Stimulated activated naive CD8-positive, alpha-beta T cell treated with anti-CD3 and anti-CD28 coated beads, Interleukin-15, Interleukin-2, amounts not matched to agents 100 ng/mL and 50 ng/mL, for 24 hours (primary cell): ENCODE results near the gene CAMTA1.

Experiments used
- H3K27ac Mint-ChIP-seq: one replicate; pipeline ENCODE4 v1.8.0; 2021; ENCODE audit warnings: mild to moderate bottlenecking, mixed read lengths
- H3K27me3 Mint-ChIP-seq: one replicate; pipeline ENCODE4 v1.8.0; 2021; ENCODE audit warnings: mixed read lengths
- H3K36me3 Mint-ChIP-seq: one replicate; pipeline ENCODE4 v1.8.0; 2021; ENCODE audit warnings: low read depth, mixed read lengths
- H3K4me1 Mint-ChIP-seq: one replicate; pipeline ENCODE4 v1.8.0; 2021; ENCODE audit warnings: low read depth, mixed read lengths
- H3K4me3 Mint-ChIP-seq: one replicate; pipeline ENCODE4 v1.8.0; 2021; ENCODE audit warnings: mild to moderate bottlenecking, mixed read lengths
- H3K9me3 Mint-ChIP-seq: one replicate; pipeline ENCODE4 v1.8.0; 2021; ENCODE audit warnings: mixed read lengths

Gene CAMTA1

DNA sequence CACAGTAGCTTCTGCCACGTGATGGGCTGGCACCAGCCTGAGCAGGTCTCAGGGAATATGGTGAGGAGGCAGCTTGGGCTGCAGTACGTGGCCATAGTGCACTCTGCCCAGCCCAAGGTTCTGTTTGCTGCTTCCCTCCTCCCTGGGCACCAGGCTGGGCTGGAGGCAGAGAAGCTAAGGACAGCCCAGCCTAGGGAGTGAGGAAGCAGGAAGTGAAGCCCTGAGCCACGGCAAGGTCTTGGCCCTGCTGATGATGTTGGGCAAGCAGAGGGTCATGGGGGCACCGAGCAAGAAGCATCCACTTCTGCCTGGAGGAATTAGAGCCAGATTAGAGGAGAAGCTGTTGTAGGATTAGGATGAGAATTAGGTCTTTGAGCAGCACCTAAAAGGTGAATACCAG is 659.1 kb downstream of the CAMTA1 start:
- Mint-ChIP-seq H3K4me3 (no peak overlapping the region), H3K27ac (no peak overlapping the region), H3K36me3 (no peaks in the 10 kb centered on the region), H3K4me1 (no peaks in the 10 kb centered on the region), H3K27me3 (no peaks in the 10 kb centered on the region), H3K9me3 (no peaks in the 10 kb centered on the region)

DNA sequence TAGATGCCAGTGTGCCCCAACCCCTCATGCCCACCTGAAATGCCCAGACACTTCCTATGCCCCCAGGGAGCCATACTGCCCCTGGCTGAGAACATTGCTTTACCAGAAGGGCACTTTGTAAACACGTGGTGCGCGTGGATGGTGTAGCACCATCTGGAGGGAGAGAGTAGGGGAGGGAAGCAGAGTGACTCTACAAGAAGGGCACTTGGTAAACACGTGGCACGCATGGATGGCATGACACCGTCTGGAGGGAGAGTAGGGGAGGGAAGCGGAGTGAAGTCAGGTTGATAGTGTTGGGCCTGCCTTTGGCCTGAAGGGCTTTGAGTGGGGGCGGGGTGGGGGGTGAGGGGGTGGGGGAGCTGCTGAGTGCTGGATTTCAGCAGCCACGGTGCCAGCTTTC is 661.8 kb downstream of the CAMTA1 start:
- Mint-ChIP-seq H3K9me3 (no peaks in the 10 kb centered on the region), H3K27me3 (no peaks in the 10 kb centered on the region), H3K4me3 (no peak overlapping the region), H3K27ac (no peak overlapping the region), H3K36me3 (no peaks in the 10 kb centered on the region), H3K4me1 (no peaks in the 10 kb centered on the region)

DNA sequence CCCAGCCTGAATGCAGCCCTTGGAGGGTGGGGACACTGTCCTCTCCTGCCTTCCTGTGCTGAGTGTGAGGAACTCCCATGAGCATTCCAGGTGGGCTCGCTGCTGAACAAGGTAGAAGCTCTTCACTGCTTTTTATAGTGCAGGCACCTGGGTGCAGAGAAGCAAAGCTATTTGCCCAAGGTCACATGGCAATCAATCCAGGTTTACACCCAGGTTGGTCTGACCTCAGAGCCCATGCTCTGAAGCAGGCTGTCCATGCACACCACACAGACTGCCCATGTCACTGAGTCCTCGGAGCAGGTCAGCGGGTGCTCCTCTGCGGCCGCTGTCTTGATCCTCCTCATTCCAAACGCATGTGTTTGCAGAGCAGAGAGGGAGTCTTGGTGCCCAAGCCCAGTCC is 662.5 kb downstream of the CAMTA1 start:
- Mint-ChIP-seq H3K4me3 (no peak overlapping the region), H3K27ac (no peak overlapping the region), H3K4me1 (no peaks in the 10 kb centered on the region), H3K27me3 (no peaks in the 10 kb centered on the region), H3K36me3 (no peaks in the 10 kb centered on the region), H3K9me3 (no peaks in the 10 kb centered on the region)

DNA sequence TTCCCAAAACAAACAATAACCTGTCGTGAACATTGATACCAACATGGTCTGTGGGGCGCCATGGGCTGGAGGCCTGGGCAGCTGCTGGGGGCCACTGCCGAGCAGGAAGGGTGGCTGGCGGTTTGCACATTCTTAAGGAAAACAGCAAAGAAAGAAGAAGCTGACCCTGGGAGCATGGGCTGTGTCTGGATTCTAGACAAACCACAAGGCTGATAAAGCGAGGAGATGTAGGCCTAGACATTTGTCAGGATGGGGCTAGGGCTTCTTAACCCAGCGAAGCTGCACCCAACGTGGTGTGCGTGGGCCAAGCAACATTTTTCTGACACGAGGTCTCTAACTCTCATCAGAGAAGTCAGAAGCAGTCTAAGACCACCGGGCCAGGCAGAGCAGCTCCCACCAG is 663.7 kb downstream of the CAMTA1 start:
- H3K27me3 Mint-ChIP-seq: no peaks in the 10 kb centered on the region
- H3K27ac Mint-ChIP-seq: no peak overlapping the region
- no peaks in the 10 kb centered on the region for H3K4me1 Mint-ChIP-seq
- H3K36me3 Mint-ChIP-seq: no peaks in the 10 kb centered on the region
- no peak overlapping the region for H3K4me3 Mint-ChIP-seq
- no peaks in the 10 kb centered on the region for H3K9me3 Mint-ChIP-seq

DNA sequence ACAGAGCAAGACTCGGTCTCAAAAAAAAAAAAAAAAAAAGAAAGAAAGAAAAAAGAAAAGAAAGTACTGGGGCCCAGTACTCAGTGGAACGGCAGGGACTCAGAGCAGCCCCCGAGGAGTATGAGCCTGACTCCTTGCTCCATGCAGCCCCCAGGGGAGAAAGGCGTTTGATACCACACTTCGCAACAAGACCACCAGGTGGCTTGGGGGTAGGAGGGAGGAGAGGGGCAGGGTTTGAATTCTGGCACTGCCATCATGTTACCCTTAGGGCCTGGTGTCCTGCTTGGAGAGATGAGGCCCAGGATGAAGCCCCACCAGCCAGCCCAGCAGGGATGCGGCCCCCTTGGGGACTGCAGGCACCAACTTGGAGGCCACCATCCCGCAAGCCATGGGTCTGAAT is 664.5 kb downstream of the CAMTA1 start:
- Mint-ChIP-seq H3K36me3 (no peaks in the 10 kb centered on the region), H3K9me3 (no peaks in the 10 kb centered on the region), H3K27ac (no peak overlapping the region), H3K4me1 (no peaks in the 10 kb centered on the region), H3K27me3 (no peaks in the 10 kb centered on the region), H3K4me3 (no peak overlapping the region)

DNA sequence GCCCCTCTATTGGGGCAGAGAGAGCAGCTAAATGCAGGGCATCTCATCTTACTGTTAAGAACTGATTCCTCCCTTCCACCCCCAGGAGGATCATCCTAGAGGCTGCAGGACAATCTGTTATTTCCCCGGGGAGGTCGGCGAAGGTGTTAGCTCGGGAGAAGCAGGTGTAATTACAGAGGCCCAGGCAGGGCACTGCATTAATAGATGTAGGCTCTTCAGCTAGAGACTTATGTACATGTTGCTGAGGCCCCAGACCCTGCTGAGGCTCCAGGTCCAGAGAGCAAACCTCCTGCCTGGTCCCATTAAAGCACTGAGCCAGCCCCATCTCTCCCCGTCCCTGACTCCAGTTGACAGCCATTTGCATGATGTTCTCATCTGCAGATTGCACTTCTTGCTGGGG is 665.6 kb downstream of the CAMTA1 start:
- no peaks in the 10 kb centered on the region for H3K27me3 Mint-ChIP-seq
- no peak overlapping the region for H3K27ac Mint-ChIP-seq
- H3K4me1 Mint-ChIP-seq: no peaks in the 10 kb centered on the region
- H3K4me3 Mint-ChIP-seq: no peak overlapping the region
- no peaks in the 10 kb centered on the region for H3K9me3 Mint-ChIP-seq
- H3K36me3 Mint-ChIP-seq: no peaks in the 10 kb centered on the region

DNA sequence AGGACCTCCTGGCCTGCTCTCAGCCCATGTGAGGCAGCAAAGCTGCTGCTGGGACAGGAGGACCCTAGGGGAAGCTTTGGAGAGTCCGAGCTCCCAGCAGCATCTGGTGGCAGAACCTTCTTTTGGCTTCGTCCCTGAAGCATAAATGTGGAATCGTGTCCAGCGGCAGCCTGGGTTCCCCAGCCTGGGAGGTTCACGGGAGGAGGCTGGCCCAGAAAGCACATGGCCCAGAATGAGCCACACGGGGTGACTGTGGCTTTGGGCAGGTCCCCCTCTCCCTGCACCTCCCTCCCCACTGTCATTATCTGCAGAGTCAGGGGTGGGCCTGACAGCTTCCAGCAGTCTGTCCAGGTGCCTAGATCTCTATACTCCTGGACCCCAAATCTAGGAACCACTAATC is 667.8 kb downstream of the CAMTA1 start:
- Mint-ChIP-seq H3K4me1 (no peaks in the 10 kb centered on the region), H3K36me3 (no peaks in the 10 kb centered on the region), H3K27me3 (no peaks in the 10 kb centered on the region), H3K4me3 (no peak overlapping the region), H3K9me3 (no peaks in the 10 kb centered on the region), H3K27ac (no peak overlapping the region)

DNA sequence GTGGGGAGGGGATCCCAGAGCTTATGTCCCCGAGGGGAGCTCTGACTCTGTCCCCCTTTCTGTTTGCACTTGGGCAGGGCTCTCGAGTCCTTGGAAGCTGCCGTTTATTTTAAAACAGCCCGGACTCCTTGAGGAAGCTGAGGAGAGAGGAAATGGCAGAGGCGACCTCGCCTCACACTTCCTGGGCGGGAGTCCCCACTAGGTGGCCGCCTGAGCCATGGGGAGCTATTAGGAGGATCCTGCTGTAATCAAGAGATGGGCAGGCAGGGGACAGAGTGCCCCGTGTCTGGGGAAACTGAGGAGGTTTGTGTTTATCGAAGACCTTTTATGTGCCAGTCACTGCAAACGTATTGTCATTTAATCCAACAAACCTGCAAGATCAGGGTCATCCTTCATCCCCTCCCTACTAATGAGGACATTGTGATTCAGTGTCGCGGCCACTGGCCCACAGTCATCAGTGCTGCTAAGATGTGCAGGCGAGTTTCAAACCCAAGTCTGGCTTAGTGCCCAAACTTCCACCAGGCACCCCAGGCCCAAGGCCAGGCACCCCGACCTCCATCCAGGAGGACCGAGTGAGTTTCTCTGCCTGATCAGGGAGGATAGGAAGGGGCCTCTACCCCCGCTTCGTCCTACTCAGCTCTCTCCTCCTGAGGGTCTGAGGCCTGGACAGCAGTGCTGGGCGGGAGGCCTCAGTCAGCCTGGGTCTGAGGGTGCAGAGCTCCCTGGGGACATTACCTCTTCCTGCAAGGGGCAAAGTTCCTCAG is 669.0 kb downstream of the CAMTA1 start:
- Mint-ChIP-seq H3K27ac (no peak overlapping the region), H3K9me3 (no peaks in the 10 kb centered on the region), H3K27me3 (no peaks in the 10 kb centered on the region), H3K4me1 (no peaks in the 10 kb centered on the region), H3K36me3 (no peaks in the 10 kb centered on the region), H3K4me3 (no peak overlapping the region)

DNA sequence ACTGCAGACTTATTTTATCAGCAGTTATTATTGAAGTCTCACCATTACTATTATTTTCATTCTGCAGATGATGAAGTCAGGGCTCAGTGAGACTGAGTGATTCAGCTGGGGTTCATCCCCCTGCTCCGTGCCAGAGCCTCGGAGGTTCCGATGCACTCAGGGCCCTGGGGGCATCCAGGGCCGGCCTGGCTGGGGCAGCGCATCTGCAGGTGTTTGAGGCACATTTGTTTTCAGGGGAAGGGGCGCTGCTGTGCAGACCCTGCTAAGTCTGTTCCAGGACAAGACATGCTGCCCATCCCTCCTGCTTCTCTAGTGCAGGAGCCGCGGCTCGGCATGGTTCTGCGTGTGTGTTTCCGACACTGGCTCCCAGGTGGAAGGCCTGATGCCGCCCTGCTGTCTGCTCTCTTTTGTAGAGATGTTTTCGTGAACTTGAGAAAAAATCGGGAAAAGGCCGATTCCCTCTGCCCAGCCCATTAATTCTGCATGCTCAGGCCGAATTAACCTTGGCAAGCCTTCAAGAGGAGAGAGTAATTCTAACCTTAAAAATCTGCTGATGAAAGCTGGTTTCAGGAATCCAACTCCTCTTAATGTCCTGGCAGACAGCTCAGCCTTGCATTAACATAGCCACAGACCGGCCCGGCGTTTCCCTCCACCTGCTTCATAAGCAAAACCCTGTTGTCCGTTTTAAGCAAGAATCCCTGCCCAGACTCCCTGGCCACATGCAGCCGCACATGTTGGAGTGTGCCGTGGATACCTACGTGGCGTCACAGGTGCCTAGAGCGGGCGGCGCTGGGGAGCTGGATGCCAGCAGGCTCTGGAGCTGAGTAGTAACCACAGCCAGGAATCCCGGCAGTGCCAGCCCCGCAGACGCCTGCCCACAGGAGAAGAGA is 669.9 kb downstream of the CAMTA1 start:
- no peak overlapping the region for H3K27ac Mint-ChIP-seq
- H3K4me1 Mint-ChIP-seq: no peaks in the 10 kb centered on the region
- H3K9me3 Mint-ChIP-seq: no peaks in the 10 kb centered on the region
- no peaks in the 10 kb centered on the region for H3K36me3 Mint-ChIP-seq
- no peaks in the 10 kb centered on the region for H3K27me3 Mint-ChIP-seq
- H3K4me3 Mint-ChIP-seq: no peak overlapping the region

DNA sequence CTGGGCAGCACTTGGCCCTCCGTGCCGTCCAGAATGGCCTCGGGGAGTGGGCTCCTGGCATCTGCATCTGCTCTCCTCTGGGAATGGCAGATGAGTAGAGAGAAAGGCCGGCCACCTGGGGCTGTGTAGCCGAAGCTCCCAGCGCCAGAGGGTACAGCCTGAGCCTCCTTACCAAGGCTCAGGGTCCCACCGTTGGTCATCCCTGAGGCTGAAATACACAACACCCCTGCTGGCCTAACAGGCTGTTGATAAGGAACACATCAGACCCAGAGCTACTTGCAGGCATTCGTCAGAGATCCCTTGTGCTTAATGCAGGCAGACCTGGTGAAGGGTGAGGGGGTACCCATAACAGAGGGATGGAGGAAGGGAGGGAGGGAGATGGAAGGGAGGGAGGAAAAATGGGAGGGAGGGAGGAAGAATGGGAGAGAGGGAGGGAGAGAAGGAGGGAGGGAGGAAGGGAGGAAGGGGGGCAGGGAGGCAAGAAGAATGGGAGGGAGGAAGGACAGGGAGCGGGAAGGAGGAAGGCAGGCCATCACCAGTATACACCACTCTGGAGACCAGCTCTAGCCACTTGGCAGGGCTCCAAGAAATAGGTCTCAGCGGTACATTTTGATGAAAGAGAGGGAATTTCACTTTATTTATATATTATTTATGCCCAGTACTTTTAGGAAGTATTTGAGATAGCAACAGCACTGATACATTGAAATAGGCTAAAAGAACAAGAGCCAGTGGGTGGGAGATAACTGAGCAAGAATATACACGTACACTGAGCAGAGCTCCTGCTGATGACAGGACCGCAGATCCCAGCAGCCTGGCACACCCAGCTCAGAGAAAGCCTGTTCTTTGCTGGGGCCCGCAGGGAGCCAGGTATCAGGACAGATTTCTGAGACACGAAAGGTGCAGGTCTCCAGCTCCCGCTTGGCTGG is 670.8 kb downstream of the CAMTA1 start:
- no peaks in the 10 kb centered on the region for H3K27me3 Mint-ChIP-seq
- no peaks in the 10 kb centered on the region for H3K4me1 Mint-ChIP-seq
- H3K9me3 Mint-ChIP-seq: no peaks in the 10 kb centered on the region
- no peak overlapping the region for H3K27ac Mint-ChIP-seq
- H3K36me3 Mint-ChIP-seq: no peaks in the 10 kb centered on the region
- H3K4me3 Mint-ChIP-seq: no peak overlapping the region

DNA sequence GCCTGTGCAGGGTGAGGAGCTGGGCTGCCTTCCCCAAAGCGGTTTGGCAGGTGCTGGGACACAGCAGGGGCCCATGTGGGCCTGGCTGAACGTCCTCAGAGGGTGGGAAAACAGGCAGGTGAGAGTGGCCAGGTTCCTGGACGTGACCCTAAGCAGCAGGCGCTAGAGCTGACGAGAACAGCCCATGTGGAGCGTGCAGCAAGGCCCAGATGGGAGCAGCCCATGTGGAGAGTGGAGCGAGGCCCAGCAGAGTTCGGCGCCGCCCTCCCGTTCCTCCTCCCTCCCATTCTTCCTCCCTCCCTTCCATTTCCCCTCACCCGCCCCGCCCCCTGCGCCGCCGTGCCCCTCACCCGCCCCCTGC is 671.4 kb downstream of the CAMTA1 start:
- H3K4me1 Mint-ChIP-seq: no peaks in the 10 kb centered on the region
- H3K4me3 Mint-ChIP-seq: no peak overlapping the region
- H3K36me3 Mint-ChIP-seq: no peaks in the 10 kb centered on the region
- H3K27me3 Mint-ChIP-seq: no peaks in the 10 kb centered on the region
- H3K9me3 Mint-ChIP-seq: no peaks in the 10 kb centered on the region
- H3K27ac Mint-ChIP-seq: no peak overlapping the region

DNA sequence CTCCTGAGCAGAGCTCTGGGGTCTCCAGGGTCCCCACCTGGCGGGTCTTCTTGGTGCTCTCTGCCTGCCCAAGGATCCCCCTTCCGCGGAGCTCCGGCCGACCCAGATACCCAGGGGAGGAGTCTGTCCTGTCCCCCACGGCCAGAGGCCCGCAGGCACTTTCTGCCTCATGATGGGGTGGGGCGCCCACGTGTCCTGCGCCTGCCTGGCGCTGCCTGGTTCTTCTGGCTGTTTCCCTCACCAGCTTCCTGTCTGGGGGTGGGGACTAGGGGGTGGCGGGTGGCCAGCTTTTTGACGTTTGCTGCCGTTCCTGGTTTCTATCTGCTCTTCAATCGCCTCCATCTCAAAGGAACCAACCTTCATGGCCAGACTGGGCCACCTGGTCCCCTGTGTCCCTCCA is 672.6 kb downstream of the CAMTA1 start:
- no peaks in the 10 kb centered on the region for H3K4me1 Mint-ChIP-seq
- no peak overlapping the region for H3K27ac Mint-ChIP-seq
- H3K9me3 Mint-ChIP-seq: no peaks in the 10 kb centered on the region
- no peaks in the 10 kb centered on the region for H3K36me3 Mint-ChIP-seq
- no peaks in the 10 kb centered on the region for H3K27me3 Mint-ChIP-seq
- no peak overlapping the region for H3K4me3 Mint-ChIP-seq

DNA sequence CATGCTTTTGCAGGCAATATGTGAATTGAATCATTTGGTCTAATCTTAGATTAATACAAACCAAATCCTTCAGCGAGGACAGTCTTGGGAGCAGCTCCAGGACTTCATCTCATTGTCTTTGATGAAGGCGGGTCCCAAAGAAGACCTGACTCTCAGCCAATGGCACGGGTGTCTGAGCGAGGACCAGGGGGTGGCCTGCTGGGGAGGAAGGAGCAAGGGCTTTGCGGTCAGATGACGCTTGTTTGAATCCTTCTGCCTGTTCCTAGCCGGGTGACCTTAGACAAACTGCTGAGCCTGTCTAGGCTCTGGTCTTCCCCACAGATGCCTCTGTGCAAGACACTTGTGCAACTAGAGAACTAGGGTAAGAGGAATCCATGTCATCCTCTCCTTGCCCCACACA is 673.7 kb downstream of the CAMTA1 start:
- H3K4me1 Mint-ChIP-seq: no peaks in the 10 kb centered on the region
- H3K27ac Mint-ChIP-seq: no peak overlapping the region
- H3K4me3 Mint-ChIP-seq: no peak overlapping the region
- H3K9me3 Mint-ChIP-seq: no peaks in the 10 kb centered on the region
- no peaks in the 10 kb centered on the region for H3K36me3 Mint-ChIP-seq
- H3K27me3 Mint-ChIP-seq: no peaks in the 10 kb centered on the region

DNA sequence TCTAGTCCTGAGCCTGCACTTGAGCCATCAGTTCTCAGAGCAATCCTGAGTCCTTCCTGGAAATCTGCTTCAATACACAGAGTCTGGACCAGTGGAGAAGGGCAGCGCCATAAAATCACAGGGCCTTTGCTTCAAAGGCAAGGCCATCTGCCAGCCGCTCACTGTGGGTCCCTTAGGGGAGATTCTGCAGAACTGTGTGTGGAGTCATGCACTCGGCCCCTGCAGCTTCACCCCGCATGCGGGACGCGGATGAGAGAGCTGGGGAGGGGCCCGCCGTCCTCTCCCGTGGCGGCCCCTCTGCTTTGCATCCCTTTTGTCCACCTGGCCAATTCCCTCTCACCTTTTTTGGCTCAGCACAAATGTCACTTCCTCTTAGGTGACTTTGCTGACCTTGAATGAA is 674.7 kb downstream of the CAMTA1 start:
- H3K27ac Mint-ChIP-seq: no peak overlapping the region
- no peaks in the 10 kb centered on the region for H3K4me1 Mint-ChIP-seq
- H3K4me3 Mint-ChIP-seq: no peak overlapping the region
- H3K27me3 Mint-ChIP-seq: no peaks in the 10 kb centered on the region
- H3K9me3 Mint-ChIP-seq: no peaks in the 10 kb centered on the region
- no peaks in the 10 kb centered on the region for H3K36me3 Mint-ChIP-seq

DNA sequence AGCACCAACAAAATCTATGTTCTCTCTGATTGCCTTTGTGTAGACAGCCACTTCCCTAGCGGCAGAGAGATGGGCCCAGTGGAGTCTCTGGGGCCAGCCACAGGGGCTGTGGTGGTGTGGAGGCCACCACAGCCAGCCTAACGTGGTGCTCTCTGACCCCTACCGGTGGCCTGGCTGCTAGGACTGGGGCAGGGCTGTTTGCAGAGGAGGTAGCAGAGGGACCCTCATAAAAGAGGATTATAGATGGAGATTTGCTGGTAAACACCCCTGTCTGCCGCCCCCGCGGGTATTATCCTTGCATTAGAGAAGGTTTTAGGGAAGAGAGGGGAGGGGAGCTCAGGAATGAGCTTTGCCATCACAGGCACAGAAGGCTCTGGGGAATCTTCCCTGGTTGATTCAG is 675.6 kb downstream of the CAMTA1 start:
- Mint-ChIP-seq H3K36me3 (no peaks in the 10 kb centered on the region), H3K4me1 (no peaks in the 10 kb centered on the region), H3K27me3 (no peaks in the 10 kb centered on the region)

More for the DNA sequence above, 675.6 kb downstream of the CAMTA1 start:
- no peak overlapping the region for H3K4me3 Mint-ChIP-seq
- no peak overlapping the region for H3K27ac Mint-ChIP-seq
- no peaks in the 10 kb centered on the region for H3K9me3 Mint-ChIP-seq
